Uterus (tissue), 2 donors: Measurements from ENCODE around the gene HYDIN.

ENCODE experiments used
- CTCF ChIP-seq, 4 experiments: fragments of 200-600 bp in 2 of 4; fragments of 450-650 bp in 2 of 4; sonication (generic) in 2 of 4; IDR thresholded peaks; one replicate each; pipeline ENCODE4 v1.5.1; 2016 to 2019; ENCODE audit warnings: antibody characterized with exemption in 4 of 4, mild to moderate bottlenecking in 2 of 4, moderate library complexity in 1 of 4
- POLR2A ChIP-seq, 2 donors: fragments of 450-650 bp; IDR thresholded peaks; one replicate each; pipeline ENCODE4 v1.6.1; 2016; ENCODE audit warnings: antibody characterized with exemption in 2 of 2, mild to moderate bottlenecking in 1 of 2, moderate library complexity in 1 of 2

DNA sequence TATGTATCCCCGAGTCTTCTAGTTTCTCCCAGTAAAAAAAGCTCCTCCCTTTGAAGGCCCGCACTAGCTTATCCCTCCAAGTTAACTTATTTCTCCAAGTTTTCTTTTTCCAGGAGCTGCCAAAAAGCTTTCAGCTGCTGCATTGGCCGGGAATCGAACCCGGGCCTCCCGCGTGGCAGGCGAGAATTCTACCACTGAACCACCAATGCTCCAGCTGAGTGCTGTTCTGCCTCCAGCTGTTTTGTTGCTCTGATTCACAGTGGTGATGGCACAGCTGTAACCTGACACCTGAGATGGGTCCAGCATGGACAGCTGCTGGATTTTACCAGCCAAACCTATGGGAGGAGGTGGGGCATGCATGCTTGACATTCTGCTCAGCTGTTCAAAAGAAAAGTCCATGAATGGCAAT lies 451.6 kb downstream of the HYDIN start:
- no peak for TF ChIP-seq CTCF (IDR thresholded peaks at IDR 0.05)
- no peak for TF ChIP-seq POLR2A (IDR thresholded peaks at IDR 0.05)
